SIG-M5 treated with dmso at 0.1 percent for 504 hours (cell line): ENCODE measurements around the gene CHI3L2.
"Not testable (repeated sequence)": the region's sequence is repeated elsewhere in the genome, so short reads cannot be mapped to it uniquely, and the experiment has no call there.

ENCODE experiments used
- DNase-seq: peaks from one replicate; lab custom pipeline; 2025; ENCODE audit not compliant: unreplicated experiment; lab: John Stamatoyannopoulos, UW

The CHI3L2 gene

DNA sequence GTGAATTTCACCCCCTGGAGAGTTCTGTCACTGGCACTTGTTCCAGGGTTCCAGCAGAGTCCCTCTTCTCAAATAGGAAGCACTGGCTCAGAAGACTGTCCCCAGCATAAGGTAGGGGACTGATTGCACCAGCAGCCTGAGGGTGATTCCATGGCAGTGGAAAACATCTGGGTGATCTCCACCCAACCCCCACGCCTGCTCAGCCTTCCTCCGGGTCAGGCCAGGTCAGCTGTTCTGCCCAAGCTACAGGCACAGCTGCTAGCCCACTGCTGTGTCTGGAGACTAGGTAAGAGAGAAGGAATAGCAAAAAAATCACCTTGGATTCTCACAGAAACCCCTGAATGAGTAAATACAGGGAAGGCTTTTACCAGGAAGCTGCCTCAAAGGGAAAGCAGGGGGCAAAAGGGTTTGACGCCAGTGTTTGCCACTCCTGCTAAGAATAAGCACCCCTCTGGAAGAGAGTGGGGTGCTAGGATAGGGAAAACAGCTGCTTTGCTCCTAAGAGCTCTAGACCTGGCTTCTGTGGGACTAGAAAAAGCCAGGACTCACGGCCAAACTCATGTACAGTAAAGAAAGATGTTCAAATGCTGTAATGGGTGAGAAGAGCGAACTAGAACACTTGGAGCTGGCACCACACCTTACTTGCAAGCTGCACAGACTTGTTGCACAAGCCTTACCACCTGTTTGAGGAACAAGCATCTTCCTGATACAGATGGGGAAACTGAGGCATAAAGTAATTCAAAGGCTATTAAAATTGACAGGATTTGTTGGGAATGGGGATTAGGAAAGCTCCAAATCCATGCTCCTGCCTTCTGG is 26.0 kb upstream of the CHI3L2 start:
- peak; percentile 47 for DNase-seq

DNA sequence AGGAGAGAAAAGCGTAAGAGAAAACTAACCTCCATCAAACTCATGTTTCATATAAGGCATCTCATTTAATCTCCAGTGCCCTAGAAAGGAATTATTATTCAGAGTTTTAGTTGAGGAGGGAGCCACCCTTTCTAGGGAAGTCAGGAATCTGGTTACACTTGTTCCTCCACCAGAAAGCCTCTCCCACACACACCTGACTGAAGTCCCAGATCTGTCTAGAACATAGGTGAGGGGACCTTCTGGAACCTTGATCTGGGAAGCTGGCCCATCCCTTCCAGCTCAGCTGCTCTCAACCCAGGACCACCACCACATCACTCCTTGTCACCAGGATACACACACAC is 25.2 kb upstream of the CHI3L2 start:
- peak; percentile 73 for DNase-seq

DNA sequence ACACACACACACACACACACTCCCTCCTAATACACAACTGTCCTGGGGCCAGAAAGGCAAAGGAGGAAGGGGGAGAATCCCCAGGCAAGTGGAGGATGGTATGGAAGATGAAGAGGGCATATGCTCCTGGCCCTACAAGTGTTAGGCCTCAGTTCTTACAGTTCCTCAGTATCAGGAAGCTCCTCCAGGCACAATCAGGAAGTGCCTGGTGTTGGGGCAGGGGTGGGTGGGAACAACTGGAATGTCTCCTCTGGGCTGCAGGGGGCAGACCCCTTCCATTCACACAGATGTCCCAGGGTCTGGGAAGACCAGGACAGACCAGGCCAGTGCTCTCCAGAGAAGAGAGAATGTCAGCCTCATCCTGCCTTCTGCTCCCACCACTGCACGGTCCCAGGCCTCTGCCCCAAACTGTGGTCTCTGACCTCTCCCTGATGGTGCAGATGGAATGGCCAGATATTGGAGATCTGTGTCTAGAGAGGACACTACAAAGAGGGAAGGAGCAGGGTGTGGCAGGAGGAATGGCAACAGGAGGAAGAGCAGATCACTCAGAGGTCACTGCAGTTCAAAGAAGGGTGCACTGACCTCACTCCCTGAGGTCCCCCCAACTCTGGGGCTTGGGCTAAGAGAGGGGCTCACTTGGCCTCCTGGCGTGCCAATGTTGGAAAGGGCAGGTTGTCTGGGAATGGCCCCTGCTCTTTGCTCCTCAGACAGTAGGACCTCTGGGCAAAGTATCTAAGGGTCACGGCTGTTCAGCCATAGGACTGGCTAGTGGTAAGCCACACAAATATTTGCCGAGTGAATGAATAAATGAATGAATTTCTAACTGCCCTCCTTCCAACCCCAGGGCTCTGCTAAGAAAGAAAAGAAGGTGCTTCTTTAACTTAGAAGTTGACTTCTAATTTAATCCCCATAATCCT is 24.5 kb upstream of the CHI3L2 start:
- DNase-seq, result peak; percentile 74

- DNase-seq, result peak; percentile 94
Observed at GRCh38 chr1:111203681-111204200, 23.8 kb upstream of the CHI3L2 start.

DNA sequence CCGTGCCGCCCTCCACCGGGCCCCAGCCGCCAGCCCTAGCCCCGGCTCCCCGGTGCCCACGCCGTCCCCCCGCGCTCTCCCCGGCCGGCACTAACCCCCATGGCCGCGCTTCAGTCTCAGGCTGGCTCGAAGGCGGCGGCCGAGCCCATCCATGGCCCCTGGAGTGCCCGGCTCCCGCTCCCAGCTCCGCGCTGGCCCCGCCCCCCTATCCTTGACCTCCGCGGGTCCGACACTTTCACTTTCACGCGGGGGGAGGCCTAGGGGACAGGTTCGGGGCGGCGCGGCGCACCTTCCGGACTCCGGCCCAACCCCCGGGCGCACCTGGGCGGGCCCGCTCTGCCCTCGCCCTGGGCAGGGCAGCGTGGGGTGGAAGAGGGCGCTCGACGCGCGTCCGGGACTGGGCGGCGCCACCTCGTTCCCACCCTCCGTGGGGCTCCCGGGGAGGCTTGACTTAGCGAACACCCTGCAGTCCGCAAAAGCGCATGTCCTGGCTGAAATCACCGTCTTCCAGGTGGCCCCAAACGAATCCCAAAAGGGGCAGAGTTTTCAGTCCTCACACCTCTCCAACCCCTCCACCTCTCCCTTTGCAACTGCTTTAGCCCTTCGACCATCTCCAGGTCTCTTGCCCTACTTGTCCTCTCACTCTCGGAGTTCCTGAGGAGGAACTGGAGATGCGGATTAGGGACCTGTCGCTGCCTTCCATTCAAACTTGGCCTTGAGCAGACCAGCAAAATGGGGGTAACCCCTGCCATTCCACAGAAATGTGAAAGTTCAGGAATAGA is 23.1 kb upstream of the CHI3L2 start:
- DNase-seq, result peak; percentile 65

- peak; percentile 86 for DNase-seq
Observed at GRCh38 chr1:111204983-111205713, 22.4 kb upstream of the CHI3L2 start.

DNA sequence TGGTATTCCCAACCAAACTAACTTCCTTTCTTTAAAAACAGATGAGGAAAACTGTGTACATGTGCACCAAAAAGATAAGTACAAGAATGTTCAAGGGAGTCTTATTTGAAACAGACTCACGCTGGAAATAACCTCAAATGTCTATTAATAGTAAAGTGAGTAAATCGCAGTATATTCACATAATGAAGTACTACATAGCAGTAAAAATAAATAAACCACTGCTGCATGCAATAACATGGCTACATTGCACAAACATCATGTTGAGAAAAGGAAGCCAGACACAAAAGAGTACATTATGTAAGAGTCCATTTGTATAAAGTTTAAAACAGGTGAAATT is 21.8 kb upstream of the CHI3L2 start:
- peak; percentile 78 for DNase-seq

DNA sequence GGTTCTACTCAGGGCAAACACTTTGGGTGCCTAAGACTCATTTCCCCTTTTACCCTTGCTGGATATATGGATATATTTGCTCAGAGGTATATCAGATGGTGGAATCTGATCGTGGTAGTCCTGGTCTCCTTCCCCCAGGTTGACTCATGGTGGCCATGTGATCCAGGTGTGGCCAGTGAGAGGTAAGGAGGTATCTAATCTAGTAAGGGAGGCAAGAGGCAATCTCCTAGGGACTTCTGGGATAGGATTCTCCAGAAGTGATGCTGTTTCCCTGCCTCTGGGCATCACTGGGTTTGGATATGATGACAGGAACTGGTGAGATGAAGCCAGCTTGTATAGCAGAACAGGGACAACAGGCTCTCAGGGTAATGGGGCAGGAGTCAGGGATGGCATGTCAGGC is 18.6 kb upstream of the CHI3L2 start:
- DNase-seq, result no peak

- no peak for DNase-seq
Observed at GRCh38 chr1:111209622-111210021, 17.9 kb upstream of the CHI3L2 start.

- DNase-seq, result no peak
Observed at GRCh38 chr1:111211921-111212320, 15.6 kb upstream of the CHI3L2 start.

- no peak for DNase-seq
Observed at GRCh38 chr1:111212634-111213335, 14.7 kb upstream of the CHI3L2 start.

GRCh38 chr1:111213412-111213811 is 14.1 kb upstream of the CHI3L2 start:
- DNase-seq, result no peak

DNA sequence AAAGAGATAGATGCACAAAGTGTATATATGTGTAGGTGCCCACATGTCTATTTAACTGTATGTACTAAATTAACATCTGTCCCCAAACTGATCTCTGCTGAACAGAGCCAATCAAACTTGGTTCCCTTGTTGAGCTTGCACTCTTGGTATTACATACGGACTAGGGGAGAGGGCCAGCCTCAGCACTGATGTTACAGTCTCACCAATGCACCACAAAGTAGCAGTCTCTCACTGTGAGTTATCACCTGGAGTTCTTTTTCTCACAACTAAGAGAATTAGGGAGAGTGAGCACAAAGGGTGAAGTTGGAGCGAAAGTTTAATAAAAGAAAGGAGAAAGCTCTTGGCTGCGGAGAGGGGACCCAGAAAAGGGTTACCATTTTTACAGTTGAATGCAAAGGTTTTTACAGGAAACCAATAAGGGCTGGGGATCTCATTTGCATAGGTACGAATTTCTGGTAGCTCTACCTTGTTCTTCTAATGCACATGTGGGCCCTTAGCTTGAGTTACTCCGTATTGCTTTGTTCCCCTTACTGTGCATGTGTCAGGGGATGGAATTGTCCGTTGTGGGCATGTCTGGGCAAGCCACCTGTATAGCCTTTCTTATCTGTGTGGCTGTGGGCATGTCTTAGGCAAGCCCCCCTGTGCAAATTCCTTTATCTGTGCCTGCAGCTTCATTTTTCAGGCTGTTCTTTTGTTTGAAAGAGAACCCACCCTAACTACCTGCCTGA is 13.3 kb upstream of the CHI3L2 start:
- DNase-seq, result peak; percentile 77

GRCh38 chr1:111214884-111215283 is 12.6 kb upstream of the CHI3L2 start:
- DNase-seq, result no peak

DNA sequence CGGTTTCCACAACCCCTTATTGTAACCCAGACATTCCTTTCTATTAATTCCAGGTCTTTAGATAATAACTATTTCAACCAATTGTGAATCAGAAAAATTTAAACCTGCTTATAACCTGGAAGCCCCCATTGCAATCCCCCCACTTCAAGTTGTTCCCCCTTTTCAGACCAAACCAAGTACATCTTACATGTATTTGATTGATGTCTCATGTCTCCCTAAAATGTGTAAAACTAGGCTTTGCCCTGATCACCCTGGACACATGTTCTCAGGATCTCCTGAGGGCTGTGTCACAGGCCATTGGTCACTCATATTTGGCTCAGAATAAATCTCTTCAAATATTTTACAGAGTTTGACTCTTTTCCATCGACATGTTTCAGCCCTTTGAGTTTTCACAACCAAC is 12.2 kb upstream of the CHI3L2 start:
- DNase-seq, result not testable (repeated sequence)

DNA sequence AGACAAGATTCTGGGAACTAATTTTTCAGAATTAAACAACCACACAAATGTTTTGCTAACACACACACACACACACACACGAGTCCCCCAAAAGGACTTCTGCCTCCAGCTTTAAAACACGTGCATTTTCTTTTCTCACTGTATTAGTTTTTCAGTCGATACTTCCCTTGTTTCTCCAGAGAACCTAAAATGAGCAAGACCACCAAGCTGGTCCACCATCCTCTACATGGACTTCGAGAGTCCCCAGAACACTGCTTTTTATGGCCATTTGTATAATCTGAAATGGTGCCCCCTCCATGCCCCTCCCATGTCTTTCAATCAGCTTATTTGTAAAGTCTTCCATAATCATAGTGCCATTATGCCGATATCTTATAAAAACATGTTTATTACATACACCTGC is 10.8 kb upstream of the CHI3L2 start:
- DNase-seq, result no peak

GRCh38 chr1:111217183-111217910 is 10.2 kb upstream of the CHI3L2 start:
- no peak for DNase-seq

DNA sequence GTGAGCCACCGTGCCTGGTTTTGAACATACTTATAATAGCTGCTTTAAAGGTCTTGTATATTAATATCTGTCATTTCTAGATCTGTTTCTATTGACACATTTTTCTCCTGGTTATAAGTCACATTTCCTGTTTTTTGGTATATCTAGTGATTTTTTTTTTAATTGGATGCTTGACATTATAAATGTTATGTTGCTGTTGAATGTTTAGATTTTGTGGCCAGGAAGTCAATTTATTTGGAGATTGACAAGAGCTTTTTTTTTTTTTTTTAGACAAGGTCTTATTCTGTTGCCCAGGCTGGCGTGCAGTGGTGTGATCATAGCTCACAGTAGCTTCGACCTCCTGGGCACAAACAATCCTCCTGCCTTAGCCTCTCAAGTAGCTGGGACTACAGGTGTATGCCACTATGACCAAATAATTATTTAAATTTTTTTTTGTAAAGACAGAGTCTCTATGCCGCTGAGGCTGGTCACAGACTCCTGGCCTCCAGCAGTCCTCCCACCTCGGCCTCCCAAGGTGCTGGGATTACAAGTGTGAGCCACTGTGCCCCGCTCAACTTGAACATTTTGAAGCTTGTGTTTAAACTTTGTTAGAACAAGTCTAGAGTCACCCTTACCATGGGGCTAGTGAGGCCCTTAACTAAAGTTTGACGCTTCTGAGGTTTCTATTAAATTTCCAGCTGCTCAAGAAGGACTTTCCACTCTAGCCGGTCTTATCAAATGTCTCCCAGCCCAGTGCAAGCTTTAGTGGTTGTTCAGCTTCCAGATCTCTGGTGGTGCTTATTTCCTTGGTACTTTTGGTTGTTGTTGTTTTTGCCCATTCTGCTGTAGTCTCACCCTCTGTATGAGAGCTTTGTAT is 8.6 kb upstream of the CHI3L2 start:
- DNase-seq, result no peak
